HG03457 (cell line): Measurements from ENCODE around the gene PHF2.

ENCODE experiments used
- ATAC-seq: cut with Tn5 transposase; IDR thresholded peaks from one replicate; pipeline ENCODE4 v1.9.1; 2021; ENCODE audit warnings: moderate number of reproducible peaks; ENCODE audit not compliant: unreplicated experiment

Gene PHF2

DNA sequence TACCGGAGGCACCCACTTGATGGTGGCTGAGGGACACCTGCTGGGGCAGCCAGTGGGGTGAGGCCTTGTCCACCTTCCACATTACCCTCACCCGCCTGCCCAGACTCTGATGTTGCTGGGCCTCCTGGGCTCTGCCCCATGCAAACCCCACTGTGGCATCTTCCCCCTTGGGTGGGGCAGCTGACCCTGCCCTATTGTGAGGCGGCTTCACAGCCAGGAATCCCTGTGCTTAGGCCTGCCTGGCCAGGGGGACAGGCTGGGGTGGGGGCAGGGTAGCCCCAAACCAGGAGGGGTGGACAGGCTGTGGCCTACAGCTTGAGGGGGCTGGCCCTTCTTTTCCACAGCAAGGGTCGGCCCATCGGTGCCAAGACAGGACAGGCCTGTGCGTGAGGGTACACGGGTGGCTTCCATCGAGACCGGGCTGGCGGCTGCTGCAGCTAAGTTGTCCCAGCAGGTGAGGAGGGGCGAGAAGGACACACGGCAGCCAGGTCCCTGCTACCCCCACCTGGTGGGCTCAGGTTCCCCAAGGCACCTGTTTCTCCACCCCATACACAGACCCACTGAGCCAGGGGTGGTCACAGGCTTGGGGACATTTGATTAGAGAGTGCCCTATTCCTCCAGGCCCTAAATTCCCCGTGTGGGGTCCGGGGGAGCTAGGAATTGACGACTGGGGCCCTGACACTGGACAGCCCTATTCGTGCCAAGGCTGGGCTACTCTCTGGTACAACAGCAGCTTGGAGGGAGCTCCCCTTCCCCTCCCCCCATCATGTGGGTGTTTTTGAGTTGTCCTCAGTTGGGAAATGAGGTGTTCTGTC lies 99.2 kb downstream of the PHF2 start:
- no peak for ATAC-seq

DNA sequence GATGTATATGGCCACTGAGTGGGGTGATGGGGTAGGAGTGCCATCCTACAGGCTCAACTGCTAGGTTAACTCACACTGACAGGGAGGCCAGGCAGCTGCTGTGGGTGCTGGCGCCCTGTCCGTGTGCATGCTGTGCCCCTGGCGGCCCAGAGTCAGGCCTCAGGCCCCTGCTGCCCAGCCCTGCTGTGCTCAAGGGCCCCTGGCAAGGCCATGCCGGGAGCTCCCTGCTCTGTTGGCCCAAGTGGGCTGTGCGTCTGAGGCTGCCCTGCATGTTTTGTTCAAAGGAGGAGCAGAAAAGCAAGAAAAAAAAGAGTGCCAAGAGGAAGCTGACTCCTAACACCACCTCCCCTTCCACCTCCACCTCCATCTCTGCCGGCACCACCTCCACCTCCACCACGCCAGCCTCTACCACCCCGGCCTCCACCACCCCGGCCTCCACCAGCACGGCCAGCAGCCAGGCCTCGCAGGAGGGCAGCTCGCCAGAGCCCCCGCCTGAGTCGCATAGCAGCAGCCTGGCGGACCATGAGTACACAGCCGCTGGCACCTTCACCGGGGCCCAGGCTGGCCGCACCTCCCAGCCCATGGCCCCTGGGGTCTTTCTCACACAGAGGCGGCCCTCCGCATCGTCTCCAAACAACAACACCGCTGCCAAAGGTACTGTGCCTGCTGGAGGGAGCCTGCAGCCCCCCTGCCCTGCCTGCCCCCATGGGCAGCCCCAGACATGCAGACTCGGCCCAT lies 100.1 kb downstream of the PHF2 start:
- no peak for ATAC-seq

DNA sequence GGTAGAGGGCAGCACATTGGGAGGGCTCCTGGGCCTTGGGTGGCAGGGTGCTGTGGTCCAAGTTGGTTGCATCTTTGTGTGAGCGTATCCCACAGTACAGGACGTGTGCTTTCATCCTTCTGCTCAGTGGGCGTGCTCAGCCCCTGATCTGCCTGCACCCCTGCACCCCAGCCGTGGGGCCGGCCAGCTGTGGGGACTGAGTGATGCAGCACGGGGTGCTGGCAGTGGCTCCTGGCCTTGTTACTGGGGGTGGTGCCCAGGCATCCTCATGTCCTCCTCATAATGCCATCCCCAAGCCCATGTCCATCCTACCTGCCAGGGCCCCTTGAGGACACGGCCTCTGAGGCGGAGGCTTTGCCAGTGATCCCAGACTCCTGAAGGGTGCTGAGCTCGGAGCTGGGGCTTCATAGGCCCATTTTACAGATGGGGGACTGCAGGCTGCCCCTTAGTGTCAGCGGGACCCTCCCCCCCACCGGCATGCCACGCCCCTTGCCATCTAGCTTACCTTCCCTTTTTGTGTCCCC lies 100.7 kb downstream of the PHF2 start:
- no peak for ATAC-seq

DNA sequence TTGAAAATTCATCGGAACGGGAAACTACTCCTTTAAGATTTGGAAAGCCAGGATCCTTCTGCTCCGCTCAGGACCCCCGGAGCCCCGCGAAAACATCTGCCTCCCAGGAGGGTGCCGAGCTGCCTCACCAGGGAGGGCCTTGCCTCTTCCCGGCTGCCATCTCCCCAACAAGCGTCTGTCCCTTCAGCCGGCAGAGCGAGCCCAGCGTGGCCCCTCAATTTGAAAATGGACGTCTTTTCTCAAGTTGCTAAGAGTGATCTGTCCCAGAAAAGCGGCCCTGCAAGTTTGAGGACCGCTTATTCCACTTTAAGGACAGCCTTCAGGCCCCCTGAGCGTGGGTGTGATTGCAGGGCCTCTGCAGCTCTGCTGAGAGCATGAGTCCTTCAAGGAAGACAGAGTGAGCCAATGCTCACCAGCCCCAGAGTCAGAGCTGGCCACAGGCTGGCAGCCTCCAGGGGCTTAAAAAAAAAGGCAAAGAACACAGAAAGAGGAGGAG lies 101.3 kb downstream of the PHF2 start:
- no peak for ATAC-seq

DNA sequence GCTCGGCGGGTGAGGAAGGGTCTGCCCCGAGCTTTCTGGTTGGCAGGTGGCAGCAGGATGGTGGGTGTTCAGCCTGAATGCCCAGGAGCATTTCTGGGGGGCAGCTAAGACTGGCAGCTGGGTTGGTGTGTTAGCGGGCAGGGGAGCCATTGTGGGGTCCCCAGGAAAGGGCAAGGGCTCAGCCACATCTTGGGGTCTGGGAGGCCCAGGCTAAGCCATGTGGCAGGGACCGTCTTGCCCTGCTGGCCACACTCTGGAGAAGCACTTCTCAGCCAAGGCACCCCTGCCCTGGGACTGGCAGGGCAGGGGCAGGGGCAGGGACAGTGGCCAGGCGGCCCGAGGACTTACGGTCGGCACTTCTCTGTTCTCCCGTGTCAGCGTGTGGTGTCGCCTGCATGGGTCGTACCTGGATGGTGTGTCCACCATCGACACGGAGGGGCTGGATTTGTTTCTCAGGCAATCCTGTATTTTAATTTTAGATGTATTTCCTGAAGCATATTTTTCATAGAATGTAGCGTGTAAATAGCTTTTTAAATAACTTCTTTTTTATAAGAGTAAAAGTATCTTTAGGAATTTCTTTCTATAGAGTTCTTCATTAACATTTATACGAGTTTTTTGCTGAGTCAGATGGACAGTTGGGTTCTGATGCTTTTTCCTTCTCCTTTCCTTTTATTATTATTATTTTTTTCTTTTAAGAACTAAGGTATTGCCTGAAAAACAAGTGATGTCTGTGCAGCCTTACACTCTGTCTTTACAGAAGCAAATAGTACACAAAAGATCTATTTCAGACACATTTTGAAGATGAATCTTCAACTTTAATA lies 102.0 kb downstream of the PHF2 start:
- ATAC-seq, result no peak

DNA sequence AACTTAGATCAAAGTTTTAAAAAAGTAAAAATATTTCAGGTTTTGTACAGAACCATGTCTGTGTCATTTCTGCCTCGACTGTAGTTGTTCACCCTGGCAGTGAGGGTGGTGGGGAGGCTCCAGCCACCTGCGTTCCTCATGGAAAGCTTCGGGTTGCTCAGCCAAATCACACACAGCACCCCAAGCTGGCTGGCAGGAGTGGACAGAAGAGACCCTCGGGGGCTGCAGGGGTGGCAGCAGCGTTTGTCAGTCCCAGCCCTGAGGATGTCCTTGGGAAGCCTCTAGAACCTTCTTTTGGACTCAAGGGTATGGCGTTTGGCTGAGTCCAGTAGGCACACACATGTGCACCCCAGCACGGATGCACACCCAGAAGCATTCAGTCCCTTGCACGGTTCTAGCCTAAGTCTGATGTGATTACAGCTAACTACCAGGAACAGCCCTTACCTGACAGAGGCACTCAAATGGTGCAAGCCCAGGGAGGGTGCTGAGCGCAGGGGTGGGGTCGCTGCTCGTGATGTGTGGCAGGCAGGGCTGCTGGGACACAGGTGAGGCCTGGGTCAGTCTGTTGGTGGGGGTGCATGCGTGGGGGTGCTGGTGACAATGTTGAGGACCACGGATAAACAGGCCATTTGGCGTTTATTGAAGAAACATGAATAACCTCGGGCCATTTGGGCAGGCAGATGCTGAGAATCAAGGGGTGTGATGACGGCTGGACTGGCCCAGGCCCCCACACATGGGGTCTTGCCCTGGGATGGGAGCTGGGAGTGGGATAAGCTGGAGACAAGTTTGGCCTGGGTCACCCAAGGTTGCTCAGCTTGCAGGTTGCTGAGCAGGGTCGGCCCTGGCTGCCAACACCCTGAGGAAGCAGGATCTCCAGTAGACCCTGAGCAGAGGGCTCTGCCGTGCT lies 103.4 kb downstream of the PHF2 start:
- no peak for ATAC-seq

DNA sequence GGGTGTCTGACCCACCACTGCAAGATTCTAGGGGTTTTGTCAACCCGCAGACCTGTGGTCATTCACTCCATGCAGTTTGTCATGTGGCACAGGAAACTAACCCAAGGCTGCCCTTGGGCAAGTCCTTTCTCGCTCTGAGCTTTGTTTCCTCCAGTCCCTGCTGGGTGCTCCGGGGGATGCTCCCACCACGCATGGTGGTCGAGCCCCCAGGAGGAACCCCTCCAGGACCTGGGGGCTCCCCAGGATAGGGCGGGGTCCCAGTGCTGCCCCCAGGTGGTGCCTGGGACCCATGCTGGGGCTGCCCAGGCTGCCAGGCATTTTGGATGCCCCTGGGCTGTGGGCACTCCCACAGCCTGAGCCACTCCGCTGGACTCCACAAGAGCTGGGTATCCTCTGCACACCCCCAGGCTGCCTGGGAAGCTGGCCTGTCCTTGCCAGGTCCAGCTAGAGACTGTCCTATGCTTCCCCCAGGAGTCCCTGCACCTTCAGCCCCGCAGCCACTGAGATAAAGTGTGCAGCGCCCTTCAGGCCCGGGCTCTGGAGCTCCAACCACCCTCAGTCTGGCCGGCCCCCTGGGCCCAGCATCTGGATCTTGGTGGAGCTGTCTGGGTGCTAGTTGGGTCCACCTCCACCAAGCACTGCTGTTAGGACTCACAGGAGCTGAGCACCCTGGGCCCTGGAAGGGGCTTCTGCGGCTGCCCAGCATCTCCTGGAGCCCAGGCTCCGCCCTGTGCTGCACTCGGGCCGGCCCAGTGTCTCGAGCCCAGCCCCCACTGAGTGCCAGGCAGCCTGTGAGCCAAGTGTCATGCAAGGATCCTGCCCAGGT lies 104.3 kb downstream of the PHF2 start:
- no peak for ATAC-seq

DNA sequence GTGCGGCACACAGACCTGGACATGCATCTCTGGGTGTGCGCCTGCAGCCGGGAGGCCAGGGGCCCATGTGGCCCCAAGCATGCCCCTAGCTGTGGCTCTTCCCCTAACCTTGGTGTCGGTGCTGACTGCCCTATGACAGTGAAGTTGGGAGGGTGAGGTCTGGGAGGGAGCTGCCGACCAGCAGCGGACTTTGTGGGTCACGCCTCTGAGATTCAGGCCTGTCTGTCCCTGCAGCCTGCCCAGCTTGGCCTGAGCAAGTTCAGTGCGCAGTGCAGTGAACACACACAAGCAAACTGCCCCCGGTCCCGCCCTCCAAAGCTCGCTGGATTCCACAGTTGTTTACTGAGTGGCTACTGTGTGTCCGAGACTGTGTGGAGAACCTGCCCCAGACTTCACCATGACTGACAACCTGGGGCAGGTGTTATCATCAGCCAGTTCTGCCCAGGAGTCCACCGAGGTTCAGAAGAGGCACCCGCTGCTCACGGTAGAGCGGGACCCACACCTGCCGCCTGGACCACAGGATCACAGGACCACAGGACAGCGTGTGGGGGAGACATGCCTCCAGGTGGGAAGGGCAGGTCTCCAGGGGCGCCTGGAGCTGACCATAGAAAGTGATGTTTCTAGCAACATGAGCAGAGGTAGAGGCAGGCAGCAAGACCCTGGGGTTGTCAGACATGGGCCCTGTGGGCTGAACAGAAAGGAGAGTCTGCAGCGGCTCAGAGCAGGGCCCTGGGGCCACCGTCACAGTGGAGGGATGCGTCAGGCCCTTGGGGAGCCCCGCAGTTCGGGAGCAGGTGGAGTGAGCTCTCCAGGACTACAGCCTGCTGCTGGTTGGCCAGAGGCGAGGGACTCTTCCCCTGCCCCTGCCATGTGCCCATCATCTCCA lies 105.1 kb downstream of the PHF2 start:
- ATAC-seq, result no peak

DNA sequence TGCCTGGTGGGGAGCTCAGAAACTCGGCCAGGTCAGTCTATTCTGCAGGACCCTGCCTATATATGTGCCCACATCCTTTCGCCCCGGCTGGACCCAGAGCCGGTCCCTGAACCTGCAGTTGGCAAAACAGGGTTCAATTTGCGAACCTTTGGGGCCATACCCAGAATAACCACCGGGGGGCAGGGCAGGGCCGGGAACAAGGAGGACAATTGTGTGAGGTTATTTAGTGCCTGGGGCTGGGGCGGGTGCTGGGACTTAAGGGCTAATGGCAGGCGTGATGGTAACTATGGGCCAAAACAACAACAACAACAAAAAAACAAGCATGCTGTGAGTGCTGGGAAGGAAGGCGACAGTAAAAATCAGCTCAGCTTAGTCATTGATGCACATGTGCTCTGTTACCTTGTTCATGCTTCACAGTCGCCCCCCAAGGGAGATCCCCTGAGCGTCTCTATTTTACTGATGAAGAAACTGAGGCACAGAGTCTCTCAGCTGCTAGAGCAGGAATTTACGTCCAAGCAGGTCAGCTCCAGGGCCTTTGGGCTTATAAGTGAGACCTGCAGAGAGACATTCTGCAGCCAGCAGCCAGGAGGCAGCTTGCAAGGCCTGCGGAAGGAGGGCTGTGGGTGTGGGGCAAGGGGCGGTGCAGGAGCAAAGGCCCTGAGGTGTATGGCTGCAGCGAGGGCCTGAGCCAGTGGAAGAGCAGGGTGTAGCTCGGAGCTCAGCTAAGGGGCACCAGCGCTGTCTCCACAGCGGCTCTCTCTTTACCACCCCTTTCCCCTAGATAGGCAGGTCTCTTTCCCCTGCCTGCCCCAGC lies 106.0 kb downstream of the PHF2 start:
- ATAC-seq, result no peak

DNA sequence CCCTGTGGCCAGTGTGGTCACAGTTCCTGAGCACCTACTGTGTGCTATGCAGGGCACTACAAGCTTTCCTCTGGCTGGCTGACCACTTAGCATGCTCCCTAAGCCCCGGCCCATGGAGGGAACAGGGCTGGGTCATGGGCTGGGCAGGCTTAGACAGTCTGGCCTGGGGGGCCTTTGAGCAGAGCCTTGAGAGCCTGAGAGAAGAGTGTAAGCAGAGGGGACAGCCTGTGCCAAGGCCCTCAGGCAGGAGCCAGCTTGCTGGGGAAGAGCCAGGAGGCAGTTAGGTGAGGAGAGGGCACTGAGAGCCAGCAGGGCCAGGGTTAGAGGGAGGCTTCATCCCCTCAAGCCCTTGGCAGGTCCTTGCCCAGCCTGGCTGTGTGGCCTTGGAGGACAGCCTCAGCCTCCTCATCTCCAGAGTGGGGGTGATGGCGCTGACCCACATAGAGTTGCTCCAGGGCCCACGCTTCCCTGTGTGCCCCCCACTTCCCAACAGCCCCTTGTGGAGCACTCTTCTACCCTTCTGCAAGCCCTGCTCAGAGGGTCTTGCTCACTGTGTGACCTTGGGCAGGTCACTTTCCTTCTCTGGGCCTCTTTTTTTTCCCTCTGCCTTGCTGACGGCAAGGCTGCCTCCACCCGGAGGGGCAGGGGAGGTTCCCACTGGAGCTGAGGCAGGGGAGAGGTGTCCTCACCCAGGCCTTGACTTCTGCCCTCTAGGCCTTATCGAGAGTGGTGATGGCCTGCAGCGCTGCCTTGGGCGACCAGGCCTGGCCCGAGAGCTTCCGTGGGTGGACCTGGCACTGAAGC lies 107.1 kb downstream of the PHF2 start:
- no peak for ATAC-seq

DNA sequence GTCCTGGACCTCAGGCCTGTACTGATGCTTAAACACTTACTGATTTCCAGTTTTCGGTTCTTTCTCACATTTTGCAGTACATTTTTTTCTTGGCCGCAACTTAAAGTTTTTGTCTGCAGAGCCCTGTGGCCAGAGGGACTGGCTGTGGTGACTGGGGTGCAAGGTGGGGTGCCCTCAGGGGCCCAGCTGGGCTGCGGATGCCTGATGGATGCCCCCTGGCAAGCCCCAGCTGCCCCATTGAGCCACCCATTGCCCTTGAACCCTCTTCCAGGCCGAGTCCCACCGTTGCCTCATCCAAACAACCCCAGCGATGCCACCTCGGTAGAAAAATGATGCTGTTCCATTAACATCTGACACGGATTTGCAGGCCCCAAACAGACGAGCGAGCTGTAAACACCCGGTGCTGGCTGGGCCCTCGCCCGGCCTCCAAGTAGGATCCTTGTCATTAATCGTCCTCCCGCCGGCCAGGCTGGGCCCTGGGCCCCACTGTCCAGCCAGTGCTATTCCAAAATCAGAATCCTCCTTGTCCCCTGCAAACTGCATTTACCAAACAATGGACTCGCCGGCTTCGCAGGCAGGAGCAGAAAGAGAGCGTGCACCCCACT lies 107.9 kb downstream of the PHF2 start:
- ATAC-seq, result no peak

DNA sequence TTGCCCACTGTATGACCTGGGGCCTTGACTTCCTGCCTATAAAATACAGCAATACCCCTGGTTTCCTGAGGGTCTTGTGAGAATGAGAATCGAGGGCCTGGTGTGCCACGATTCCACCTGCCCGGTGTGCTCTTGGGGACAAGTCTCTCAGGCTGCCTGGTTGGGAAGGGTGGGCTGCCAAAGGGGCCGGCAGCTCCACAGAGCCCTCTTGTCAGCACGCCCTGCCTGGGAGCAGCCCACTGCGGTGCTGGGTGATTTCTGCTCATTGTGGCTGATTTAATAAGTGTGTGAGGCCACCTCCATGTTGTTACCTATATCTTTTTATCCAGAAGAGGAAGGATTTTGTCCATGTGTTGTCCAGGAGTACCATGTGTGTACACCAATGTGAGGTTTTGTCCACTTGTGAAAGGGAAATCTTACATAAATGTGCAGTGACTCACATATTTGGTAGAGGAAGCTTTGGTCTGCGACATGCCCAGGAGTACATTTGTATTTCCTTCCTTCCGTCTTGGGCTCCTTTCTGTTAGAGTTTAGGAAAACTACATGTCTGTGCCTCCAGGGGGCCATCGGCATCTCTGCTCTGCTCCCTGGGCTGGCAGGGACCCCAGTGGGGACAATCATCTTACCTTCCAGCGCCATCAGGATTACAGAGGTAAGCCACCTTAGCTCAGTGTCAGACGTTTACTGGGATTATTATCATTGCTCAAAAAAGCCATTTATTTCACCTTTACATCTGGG lies 108.6 kb downstream of the PHF2 start:
- ATAC-seq, result no peak

DNA sequence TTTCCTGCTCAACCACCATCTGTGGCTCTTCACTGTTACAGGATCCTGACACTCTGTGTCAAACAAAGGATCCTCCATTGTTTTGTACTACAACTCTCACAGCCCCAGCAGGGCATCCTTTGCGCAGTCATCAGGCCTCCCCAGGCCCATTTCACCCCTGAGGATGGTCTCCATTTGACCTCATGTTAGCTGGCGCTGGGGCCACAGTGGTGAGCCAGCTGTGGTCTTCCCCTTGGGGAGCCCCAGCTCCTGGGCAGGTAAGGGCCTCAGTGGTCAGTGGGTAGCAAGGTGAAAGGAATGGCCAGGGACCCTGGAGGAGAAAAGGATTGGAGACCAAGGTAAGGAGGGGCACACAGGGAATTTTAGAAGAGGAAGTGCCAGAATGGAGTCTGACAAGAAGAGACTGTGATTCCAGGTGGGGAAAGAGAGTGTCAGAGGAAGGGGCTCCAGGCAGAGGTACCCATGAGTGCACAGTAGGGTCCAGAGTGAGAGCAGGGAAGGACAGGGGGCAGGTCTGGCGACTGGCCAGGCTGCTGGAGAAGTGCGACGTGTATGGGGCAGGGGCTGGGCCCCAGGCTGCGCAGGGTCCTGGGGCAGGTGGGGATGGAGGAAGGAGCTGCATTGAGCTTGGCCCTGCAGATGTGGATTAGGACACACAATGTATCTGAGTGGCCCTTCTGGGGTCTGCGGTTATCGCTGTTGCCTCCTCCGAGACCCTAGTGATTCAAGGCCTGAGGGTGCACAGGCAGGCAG lies 109.9 kb downstream of the PHF2 start:
- no peak for ATAC-seq

DNA sequence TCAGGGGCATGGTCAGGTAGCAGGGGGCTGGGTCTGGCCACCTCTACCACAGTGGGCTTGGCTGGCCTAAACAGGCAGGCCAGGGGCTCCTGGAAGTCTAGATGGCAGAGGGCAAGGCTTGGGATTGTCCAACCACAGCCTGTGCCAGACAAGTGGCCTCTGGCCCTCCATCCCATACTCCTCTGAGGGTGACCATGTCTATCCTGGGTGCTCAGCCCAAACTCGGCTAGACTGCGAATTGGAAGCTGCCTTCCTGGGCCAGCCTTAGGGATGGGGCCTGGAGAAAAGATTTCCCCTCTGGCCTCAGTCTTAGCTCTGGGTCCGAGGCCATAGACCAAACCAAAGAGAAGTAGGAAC lies 110.5 kb downstream of the PHF2 start:
- ATAC-seq, result no peak

DNA sequence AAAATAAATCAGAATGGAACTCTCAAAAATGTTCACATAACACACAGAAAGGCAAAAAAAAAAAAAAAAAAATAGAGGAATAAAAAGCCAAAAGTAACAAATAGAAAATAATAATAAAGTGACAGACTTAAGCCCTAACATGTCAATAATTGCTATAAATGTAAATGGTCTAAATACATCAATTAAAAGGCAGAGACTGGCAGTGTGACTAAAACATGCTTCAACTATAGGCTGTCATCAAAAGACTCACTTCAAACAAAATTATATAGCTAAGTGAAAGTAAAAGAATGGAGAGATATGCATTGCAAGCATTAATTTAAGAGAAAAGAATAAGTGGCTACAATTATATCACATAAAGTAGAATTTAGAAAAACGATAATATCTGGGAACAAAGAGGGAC lies 114.2 kb downstream of the PHF2 start:
- no peak for ATAC-seq
